Measurements from ENCODE around the gene ABTB2.

Gene ABTB2

GRCh38 chr11:34381775-34382174 lies 24.0 kb upstream of the ABTB2 start:
- TF ChIP-seq CTCF (IDR thresholded peaks at IDR 0.05; ENCODE audit: low read depth, low read length): no peak
- no peak overlapping the region for H3K4me3 ChIP-seq (replicated peaks in 1 of 2; ENCODE audit: low read depth in 2 of 2, low read length in 2 of 2)
- no peak for DNase-seq (ENCODE audit: low read depth in 2 of 2)

- no peak overlapping the region for H3K4me3 ChIP-seq (replicated peaks in 1 of 2; ENCODE audit: low read depth in 2 of 2, low read length in 2 of 2)
- peak in 1 of 2 donors; percentile 72 for DNase-seq (ENCODE audit: low read depth in 2 of 2)
- TF ChIP-seq CTCF (IDR thresholded peaks at IDR 0.05; ENCODE audit: low read depth, low read length): no peak
Measured at GRCh38 chr11:34380696-34381095, 22.9 kb upstream of the ABTB2 start.

GRCh38 chr11:34379539-34379938 lies 21.7 kb upstream of the ABTB2 start:
- TF ChIP-seq CTCF (IDR thresholded peaks at IDR 0.05; ENCODE audit: low read depth, low read length): no peak
- no peak overlapping the region for H3K4me3 ChIP-seq (replicated peaks in 1 of 2; ENCODE audit: low read depth in 2 of 2, low read length in 2 of 2)
- DNase-seq (ENCODE audit: low read depth in 2 of 2): no peak

- peak; percentile 2 to 29 for DNase-seq (ENCODE audit: low read depth in 2 of 2)
- no peak overlapping the region for H3K4me3 ChIP-seq (replicated peaks in 1 of 2; ENCODE audit: low read depth in 2 of 2, low read length in 2 of 2)
- no peak for TF ChIP-seq CTCF (IDR thresholded peaks at IDR 0.05; ENCODE audit: low read depth, low read length)
Measured at GRCh38 chr11:34379079-34379478, 21.3 kb upstream of the ABTB2 start.

GRCh38 chr11:34373727-34374126 lies 15.9 kb upstream of the ABTB2 start:
- no peak for TF ChIP-seq CTCF (IDR thresholded peaks at IDR 0.05; ENCODE audit: low read depth, low read length)
- no peak for DNase-seq (ENCODE audit: low read depth in 2 of 2)

GRCh38 chr11:34366522-34366921 lies 8.7 kb upstream of the ABTB2 start:
- no peak for TF ChIP-seq CTCF (IDR thresholded peaks at IDR 0.05; ENCODE audit: low read depth, low read length)
- peak; percentile 44 to 67 for DNase-seq (ENCODE audit: low read depth in 2 of 2)
- H3K4me3 ChIP-seq (replicated peaks in 1 of 2; ENCODE audit: low read depth in 2 of 2, low read length in 2 of 2): no peak overlapping the region

More at GRCh38 chr11:34373727-34374126, 15.9 kb upstream of the ABTB2 start:
- H3K4me3 ChIP-seq (replicated peaks in 1 of 2; ENCODE audit: low read depth in 2 of 2, low read length in 2 of 2): no peak overlapping the region

- no peak for TF ChIP-seq CTCF (IDR thresholded peaks at IDR 0.05; ENCODE audit: low read depth, low read length)
- peak in 1 of 2 donors; percentile 48 for DNase-seq (ENCODE audit: low read depth in 2 of 2)
- H3K4me3 ChIP-seq (replicated peaks in 1 of 2; ENCODE audit: low read depth in 2 of 2, low read length in 2 of 2): no peak overlapping the region
Measured at GRCh38 chr11:34364102-34364501, 6.3 kb upstream of the ABTB2 start.
